Activated T-helper 2 cell treated with anti-CD3 and anti-CD28 coated beads, Interferon-gamma antibody, Interleukin-2, Interleukin-4, amounts not matched to agents 10 μg/mL and 5 μg/mL and 100 μg/mL, durations not matched to agents 14 hours and 24 hours and 36 hours (primary cell): Measurements from ENCODE around the gene EPHA4. TPM values are rescaled to one million over a fixed set of nuclear protein-coding genes. Genes with fewer than 3 reads are reported as not detected.

Experiments used
- DNase-seq: peaks from one replicate; pipeline ENCODE4 v3.0.0; 2021; ENCODE audit warnings: low spot score
- H3K27ac Mint-ChIP-seq: one replicate; pipeline ENCODE4 v1.8.0; 2021; ENCODE audit warnings: mixed read lengths
- H3K27me3 Mint-ChIP-seq: one replicate; pipeline ENCODE4 v1.8.0; 2021; ENCODE audit warnings: low read depth, mixed read lengths
- H3K36me3 Mint-ChIP-seq: one replicate; pipeline ENCODE4 v1.8.0; 2021; ENCODE audit warnings: low read depth, mixed read lengths
- H3K4me1 Mint-ChIP-seq: one replicate; pipeline ENCODE4 v1.8.0; 2021; ENCODE audit warnings: low read depth, mixed read lengths
- H3K4me3 Mint-ChIP-seq: one replicate; pipeline ENCODE4 v1.8.0; 2021; ENCODE audit warnings: low read depth, mild to moderate bottlenecking, moderate library complexity, mixed read lengths
- H3K9me3 Mint-ChIP-seq: one replicate; pipeline ENCODE4 v1.8.0; 2021; ENCODE audit warnings: mixed read lengths
- intact Hi-C: fragments of 100-400 bp; cut with micrococcal nuclease; formaldehyde crosslinking; loops from one replicate; pipeline ENCODE4 v1.15.1; 2023
- total RNA-seq: library from RNA; stranded (reverse); gene quantifications from 2 replicates; pipeline ENCODE4 v1.2.3, GENCODE V29; 2022

Gene EPHA4
- 0.67 and 1.2 TPM in 2 replicates for total RNA-seq

DNA sequence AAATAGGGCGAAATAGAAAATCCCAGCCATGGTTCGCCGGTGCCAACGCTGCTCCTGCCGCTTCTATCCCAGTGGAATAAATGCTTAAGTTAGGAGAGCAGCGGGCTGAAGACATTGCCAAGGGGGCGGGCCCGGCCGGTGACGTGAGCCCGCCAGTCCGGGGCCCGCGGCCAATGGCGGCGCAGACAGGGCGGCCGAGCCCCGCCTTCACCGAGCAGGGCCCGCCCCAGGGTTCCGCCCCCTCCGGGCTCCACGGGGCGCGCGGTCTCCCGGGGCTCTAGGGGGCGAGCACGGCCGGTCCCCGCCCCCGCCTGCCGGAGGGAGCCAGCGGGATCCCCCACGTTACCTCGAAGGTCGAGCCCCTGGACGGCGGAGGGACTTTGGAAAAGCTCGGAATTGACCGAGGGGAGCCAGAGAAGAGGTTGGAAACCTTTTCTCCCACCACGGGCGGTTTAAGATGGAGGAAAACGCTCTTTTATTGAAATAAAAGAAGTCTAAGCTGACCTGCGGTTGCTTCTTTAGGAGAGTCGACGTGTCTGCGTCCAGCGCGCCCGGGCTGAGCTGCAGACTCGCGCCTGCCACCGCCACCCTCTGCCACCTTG, at the start of gene EPHA4:
Gene EPHA4, minus strand, starts transcription at position 86 of the 602 bp plus-strand sequence. Its CDS starts 56 bp downstream, at position 30.
- peak within 1 kb of the TSS; percentile 37 for H3K27ac Mint-ChIP-seq
- intact Hi-C loops: loop anchor here (1.0 to 10.0 kb wide), 3 partner anchors 52 to 1838 kb away; no protein-coding TSS in a partner anchor

DNA sequence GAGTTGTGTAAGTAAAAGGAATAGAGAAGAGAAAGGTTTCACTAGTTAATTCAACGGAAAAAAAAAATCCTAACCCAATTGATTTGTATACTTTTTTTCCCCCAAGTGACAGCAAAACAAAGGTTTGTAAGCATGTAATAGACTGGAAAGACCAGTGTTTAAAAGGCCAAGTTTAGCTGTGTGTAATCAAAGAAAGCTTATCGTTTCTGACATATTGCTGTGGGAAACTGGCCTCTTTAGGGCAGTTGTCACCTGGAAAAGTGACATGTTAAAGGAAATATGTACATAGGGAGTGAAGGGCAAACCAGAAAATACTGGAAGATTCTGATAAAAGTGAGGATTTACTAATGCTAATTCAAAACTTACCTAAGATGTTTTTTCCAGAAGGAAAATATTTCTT, 45.9 kb upstream of the EPHA4 start:
- no peak overlapping the region for H3K4me3 Mint-ChIP-seq

More for the DNA sequence above, at the start of gene EPHA4:
- peak; percentile 77 for DNase-seq
- peak within 1 kb of the TSS; percentile 84 for H3K4me3 Mint-ChIP-seq
- peaks cover 71% of the 10 kb centered on the region for H3K27me3 Mint-ChIP-seq
- peaks cover 23% of the 10 kb centered on the region for H3K4me1 Mint-ChIP-seq
- no peaks in the 10 kb centered on the region for H3K36me3 Mint-ChIP-seq
- H3K9me3 Mint-ChIP-seq: no peaks in the 10 kb centered on the region

DNA sequence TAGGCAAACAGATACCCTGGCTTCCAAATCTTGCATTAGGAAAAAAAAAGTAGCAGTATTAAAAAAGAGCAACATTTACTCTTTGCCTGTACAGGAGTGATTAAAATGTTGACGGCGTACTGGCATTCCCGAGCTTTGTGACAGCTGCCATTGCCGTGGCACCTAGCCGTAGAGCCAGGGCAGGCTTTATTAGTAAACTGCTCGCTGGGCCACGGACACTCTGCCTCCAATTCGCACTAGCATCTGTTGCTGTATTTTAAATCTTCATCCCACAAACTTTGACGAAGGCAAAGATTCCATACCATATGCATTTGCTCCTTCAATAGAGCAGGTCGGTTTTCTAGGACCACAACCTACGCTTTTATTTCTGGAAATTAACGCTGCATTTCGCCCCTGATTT, 44.5 kb upstream of the EPHA4 start:
- intact Hi-C loops: no loop called here
- Mint-ChIP-seq H3K4me3 (no peak overlapping the region), H3K9me3 (no peaks in the 10 kb centered on the region), H3K36me3 (no peaks in the 10 kb centered on the region), H3K4me1 (no peaks in the 10 kb centered on the region), H3K27ac (no peak overlapping the region), H3K27me3 (no peaks in the 10 kb centered on the region)
- DNase-seq: no peak

More for the DNA sequence above, 45.9 kb upstream of the EPHA4 start:
- Mint-ChIP-seq H3K27ac (no peak overlapping the region), H3K9me3 (no peaks in the 10 kb centered on the region), H3K27me3 (no peaks in the 10 kb centered on the region), H3K36me3 (no peaks in the 10 kb centered on the region), H3K4me1 (no peaks in the 10 kb centered on the region)
- DNase-seq: no peak
- intact Hi-C loops: no loop called here

DNA sequence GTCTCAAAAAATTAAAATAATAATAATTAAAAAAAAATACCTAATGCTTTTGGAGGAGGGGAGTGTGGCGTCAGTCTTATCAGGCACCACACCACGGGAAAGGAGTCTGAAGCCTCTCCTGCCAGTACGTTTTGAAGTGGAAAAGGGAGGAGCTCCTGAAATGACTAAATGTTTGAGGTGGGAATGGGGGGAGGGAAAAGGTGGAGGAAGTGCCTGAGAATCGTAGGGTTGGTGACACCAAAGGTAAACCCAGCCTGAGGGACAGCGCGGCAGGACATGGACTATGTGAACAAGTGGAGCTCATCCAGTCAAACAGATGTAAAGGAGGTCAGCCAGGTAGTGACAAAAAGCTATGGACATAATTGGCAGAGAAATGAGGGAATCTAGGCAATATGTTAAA, 42.2 kb upstream of the EPHA4 start:
- Mint-ChIP-seq H3K9me3 (no peaks in the 10 kb centered on the region), H3K4me3 (no peak overlapping the region)
- intact Hi-C loops: no loop called here

DNA sequence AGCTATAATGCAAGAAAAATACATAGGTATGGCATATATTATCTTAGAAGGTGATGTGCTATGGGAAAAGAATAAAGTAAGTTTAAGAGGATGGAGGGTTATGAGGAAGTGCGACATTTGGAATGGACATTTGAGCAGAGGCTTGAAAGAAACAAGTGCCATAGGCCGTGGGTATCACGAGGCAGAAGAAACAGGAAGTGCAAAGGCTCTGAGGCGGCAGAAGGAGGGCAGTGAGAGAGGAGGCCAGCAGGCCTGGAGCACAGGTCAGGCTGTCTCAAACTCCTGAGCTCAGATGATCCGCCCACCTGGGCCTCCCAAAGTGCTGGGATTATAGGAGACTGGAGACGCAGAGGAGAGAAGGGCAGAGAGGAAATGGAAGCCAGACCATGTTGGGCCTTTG, 40.7 kb upstream of the EPHA4 start:
- Mint-ChIP-seq H3K4me3 (no peak overlapping the region), H3K4me1 (no peaks in the 10 kb centered on the region), H3K27me3 (peaks cover 4% of the 10 kb centered on the region), H3K9me3 (no peaks in the 10 kb centered on the region), H3K27ac (no peak overlapping the region), H3K36me3 (no peaks in the 10 kb centered on the region)
- intact Hi-C loops: no loop called here
- DNase-seq: no peak

More for the DNA sequence above, 42.2 kb upstream of the EPHA4 start:
- peaks cover 4% of the 10 kb centered on the region for H3K27me3 Mint-ChIP-seq
- H3K36me3 Mint-ChIP-seq: no peaks in the 10 kb centered on the region
- no peak for DNase-seq
- no peak overlapping the region for H3K27ac Mint-ChIP-seq
- no peaks in the 10 kb centered on the region for H3K4me1 Mint-ChIP-seq

DNA sequence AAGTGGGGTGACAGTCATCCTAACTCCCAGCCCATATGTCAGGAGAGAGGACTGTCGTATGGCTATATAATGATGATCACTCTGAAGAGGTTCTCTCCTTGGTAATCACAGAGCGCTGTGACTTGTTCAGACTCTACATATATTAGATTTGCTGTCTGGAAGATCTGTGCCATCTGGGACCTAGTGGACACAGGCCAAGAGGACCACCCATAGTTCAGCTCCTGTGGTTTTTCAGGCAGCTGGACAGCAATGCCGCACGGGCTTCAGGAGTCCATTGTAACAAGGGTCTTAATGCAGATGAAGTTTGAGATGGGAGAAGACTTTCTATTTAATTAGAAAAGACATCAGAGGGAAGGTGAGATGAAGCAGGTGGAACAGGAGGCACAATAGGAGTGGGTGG, 40.1 kb upstream of the EPHA4 start:
- intact Hi-C loops: no loop called here
- Mint-ChIP-seq H3K4me1 (no peaks in the 10 kb centered on the region), H3K36me3 (no peaks in the 10 kb centered on the region), H3K27ac (no peak overlapping the region), H3K27me3 (peaks cover 4% of the 10 kb centered on the region), H3K4me3 (no peak overlapping the region), H3K9me3 (no peaks in the 10 kb centered on the region)
- DNase-seq: no peak

DNA sequence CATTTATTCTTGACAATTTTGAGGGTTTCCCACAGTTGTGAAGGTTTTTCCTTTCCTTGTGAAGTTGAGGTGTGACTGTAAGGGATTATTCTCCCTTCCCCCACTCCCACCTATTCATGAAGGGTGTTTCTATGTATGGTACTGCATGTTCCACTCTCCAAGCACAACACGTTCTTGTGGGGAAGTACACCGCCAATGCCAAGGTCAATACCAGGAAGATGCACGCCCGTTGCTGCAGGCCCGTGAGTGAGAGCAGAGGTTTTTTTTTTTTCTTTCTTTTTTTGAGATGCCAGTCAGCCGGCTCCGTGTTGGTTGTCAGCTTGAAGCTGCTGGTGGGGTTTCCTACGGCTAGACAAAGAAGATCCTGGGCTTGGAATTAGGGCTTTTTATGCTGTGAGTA, 38.6 kb upstream of the EPHA4 start:
- Mint-ChIP-seq H3K4me1 (no peaks in the 10 kb centered on the region), H3K27ac (no peak overlapping the region), H3K27me3 (peaks cover 4% of the 10 kb centered on the region), H3K4me3 (no peak overlapping the region), H3K9me3 (no peaks in the 10 kb centered on the region), H3K36me3 (no peaks in the 10 kb centered on the region)
- intact Hi-C loops: no loop called here
- no peak for DNase-seq

DNA sequence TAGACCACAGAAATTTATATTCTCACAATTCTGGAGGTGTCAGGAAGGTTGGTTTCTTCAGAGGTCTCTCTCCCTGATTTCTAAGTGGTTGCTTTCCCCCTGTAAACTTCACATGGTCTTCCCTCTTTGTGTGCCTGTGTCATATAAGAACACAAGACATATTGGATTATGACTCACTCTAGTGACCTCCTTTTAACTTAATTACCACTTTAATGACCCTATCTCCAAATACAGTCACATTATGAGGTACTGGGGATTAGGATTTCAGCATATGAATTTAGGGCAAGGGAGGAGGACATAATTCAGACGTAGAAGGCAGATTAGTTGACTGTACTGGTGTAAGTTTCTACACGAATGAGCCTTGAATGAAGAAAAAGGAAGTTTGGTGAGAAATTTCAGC, 38.2 kb upstream of the EPHA4 start:
- DNase-seq: no peak
- H3K27ac Mint-ChIP-seq: no peak overlapping the region
- no peaks in the 10 kb centered on the region for H3K36me3 Mint-ChIP-seq
- H3K4me3 Mint-ChIP-seq: no peak overlapping the region
- intact Hi-C loops: no loop called here
- no peaks in the 10 kb centered on the region for H3K9me3 Mint-ChIP-seq
- peaks cover 4% of the 10 kb centered on the region for H3K27me3 Mint-ChIP-seq
- H3K4me1 Mint-ChIP-seq: no peaks in the 10 kb centered on the region

DNA sequence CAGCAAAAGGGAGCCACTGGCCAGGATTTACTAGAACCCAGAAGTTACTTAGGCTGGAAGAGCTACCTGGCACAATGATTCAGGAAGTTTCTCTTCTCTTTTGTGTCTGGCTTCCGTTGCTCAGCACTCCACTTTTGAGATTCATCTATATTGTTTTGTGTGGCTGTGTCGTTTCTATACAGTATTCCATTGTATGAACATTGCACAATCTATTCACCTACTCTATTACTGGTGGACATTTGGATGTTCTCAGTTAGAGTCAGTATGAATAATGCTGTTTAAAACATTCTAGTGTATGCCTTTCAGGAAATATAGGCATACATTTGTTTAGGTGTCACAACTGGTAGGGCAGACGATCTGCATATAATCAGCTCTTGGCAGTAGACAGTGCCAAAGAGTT, 36.3 kb upstream of the EPHA4 start:
- Mint-ChIP-seq H3K27ac (no peak overlapping the region), H3K36me3 (no peaks in the 10 kb centered on the region), H3K4me3 (no peak overlapping the region), H3K27me3 (peaks cover 4% of the 10 kb centered on the region), H3K4me1 (no peaks in the 10 kb centered on the region), H3K9me3 (no peaks in the 10 kb centered on the region)
- intact Hi-C loops: no loop called here
- DNase-seq: no peak

DNA sequence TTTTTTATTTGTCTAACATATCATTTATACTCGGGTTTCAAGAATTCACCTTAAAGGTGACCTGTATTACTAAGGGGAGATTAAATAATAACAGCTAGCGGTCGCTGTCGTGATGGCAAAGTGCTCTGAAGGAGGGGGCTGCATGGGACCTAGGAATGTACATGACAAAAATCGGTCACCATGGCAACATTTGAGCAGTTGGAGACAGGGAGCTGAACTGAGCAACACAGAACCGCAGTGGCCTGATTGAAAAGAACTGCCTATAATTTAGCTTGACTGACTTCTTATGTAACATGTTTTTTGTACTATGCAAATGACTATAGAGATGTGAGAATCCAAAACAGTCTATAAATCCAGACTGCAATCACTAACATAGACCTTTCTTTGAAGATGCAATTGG, 34.3 kb upstream of the EPHA4 start:
- no peak overlapping the region for H3K27ac Mint-ChIP-seq
- no peaks in the 10 kb centered on the region for H3K4me1 Mint-ChIP-seq
- H3K4me3 Mint-ChIP-seq: no peak overlapping the region
- H3K9me3 Mint-ChIP-seq: no peaks in the 10 kb centered on the region
- DNase-seq: no peak
- intact Hi-C loops: no loop called here
- H3K27me3 Mint-ChIP-seq: peaks cover 4% of the 10 kb centered on the region
- no peaks in the 10 kb centered on the region for H3K36me3 Mint-ChIP-seq

DNA sequence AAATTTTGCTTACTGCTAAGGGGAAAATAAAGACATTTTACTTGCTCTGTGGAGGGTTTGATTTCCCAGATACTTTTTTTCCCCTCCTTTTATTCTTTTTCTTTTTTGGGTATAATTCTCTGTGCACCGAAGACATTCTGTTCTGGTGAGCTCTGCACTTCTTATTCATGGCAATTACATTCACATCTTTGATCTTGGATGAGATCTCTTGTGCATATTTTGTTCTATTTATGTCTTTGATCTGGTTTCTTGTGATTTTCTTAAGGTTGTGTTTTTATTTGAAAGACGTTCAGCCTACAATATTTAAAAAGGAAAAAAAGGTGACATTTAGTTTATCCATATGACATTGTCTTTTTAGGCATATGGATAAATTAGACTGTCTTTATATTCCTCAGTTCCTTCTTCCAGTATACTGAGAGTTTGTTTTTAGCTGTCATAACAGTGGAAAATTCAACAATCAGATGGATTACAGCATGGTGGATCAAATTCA, 33.7 kb upstream of the EPHA4 start:
- no peaks in the 10 kb centered on the region for H3K4me1 Mint-ChIP-seq
- H3K27ac Mint-ChIP-seq: no peak overlapping the region
- H3K36me3 Mint-ChIP-seq: no peaks in the 10 kb centered on the region
- no peak overlapping the region for H3K4me3 Mint-ChIP-seq
- peaks cover 4% of the 10 kb centered on the region for H3K27me3 Mint-ChIP-seq
- H3K9me3 Mint-ChIP-seq: no peaks in the 10 kb centered on the region
- intact Hi-C loops: no loop called here
- DNase-seq: no peak

DNA sequence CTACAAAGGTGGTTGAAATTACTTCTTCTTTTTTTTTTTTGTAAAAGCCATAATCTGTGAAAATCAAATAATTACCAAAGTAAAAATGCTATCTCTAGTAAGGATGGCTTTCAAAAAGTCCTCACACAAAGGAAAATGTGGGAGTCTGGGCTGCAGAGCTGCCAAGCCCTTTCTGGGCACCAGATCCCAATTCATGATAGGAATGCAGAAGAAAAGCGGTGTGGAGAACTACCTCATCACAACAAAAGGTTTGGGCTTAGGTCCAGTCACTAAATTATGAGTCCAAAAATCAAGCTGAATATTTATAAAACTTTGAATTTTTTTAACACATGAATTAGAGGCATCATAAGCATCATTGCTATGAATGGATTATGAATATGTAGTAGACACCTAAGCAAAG, 30.8 kb upstream of the EPHA4 start:
- Mint-ChIP-seq H3K4me1 (no peaks in the 10 kb centered on the region), H3K36me3 (no peaks in the 10 kb centered on the region), H3K9me3 (no peaks in the 10 kb centered on the region), H3K4me3 (no peak overlapping the region), H3K27ac (no peak overlapping the region), H3K27me3 (no peaks in the 10 kb centered on the region)
- DNase-seq: no peak
- intact Hi-C loops: no loop called here

DNA sequence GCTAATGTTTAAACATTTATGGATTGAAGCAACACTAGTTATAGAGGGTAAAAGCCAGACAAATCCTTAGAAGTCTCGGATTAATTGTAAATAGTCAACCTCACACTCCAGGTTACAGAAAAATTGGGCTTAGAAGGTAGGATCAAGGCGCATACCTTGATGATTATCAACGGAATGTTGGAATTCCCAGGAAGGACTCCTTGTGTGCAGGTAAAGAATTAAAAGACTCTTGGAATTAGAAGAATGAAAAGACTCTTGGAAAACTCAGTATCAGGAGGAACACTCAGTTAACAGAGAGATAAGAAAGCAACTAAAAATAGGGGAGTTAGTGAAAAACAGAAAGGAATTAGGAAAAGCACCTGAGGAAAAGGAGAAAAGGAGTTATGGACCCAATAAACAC, 29.3 kb upstream of the EPHA4 start:
- no peaks in the 10 kb centered on the region for H3K27me3 Mint-ChIP-seq
- no peaks in the 10 kb centered on the region for H3K4me1 Mint-ChIP-seq
- intact Hi-C loops: no loop called here

DNA sequence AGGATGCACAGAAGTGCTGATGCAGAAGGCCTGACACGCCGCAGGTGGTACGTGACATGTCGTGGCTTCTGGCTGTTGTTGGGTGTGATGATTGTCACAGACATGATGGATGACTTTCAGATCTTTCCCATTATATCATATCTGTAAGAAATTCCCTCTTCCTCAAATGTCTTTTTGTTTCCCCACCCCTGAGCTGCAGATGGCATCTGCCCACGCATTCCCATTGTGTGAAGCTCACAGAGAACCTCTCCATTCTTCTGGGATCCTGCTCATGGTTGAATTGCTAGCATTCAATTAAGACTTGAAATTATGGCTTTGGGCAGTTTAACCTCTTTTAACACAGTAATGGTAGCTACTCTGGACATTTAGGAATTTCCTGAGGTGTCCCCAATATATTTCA, 28.3 kb upstream of the EPHA4 start:
- intact Hi-C loops: no loop called here

More for the DNA sequence above, 29.3 kb upstream of the EPHA4 start:
- no peak overlapping the region for H3K4me3 Mint-ChIP-seq
- no peaks in the 10 kb centered on the region for H3K36me3 Mint-ChIP-seq
- no peaks in the 10 kb centered on the region for H3K9me3 Mint-ChIP-seq
- no peak for DNase-seq
- H3K27ac Mint-ChIP-seq: no peak overlapping the region

More for the DNA sequence above, 28.3 kb upstream of the EPHA4 start:
- no peak overlapping the region for H3K27ac Mint-ChIP-seq
- no peaks in the 10 kb centered on the region for H3K36me3 Mint-ChIP-seq
- no peaks in the 10 kb centered on the region for H3K27me3 Mint-ChIP-seq
- H3K4me1 Mint-ChIP-seq: no peaks in the 10 kb centered on the region
- no peaks in the 10 kb centered on the region for H3K9me3 Mint-ChIP-seq
- no peak overlapping the region for H3K4me3 Mint-ChIP-seq
- no peak for DNase-seq
